Fibroblast of lung (primary cell): ENCODE data around the gene CDKN2AIP. TPM values are rescaled to one million over a fixed set of nuclear protein-coding genes. Genes with fewer than 3 reads are reported as not detected.
"Not testable (repeated sequence)": the region's sequence is repeated elsewhere in the genome, so short reads cannot be mapped to it uniquely, and the experiment has no call there.

Source experiments
- DNase-seq, 2 donors: peaks; one replicate each; pipeline versions ENCODE4 v3.0.0 to v3.0.0-alpha.2; 2010; ENCODE audit warnings: low read depth in 2 of 2
- H2AFZ ChIP-seq: 2 replicates; pipeline ENCODE4 v1.5.1; 2012; ENCODE audit warnings: low read length, control low read depth, inconsistent platforms
- H3K27ac ChIP-seq: 2 replicates; pipeline ENCODE4 v1.5.1; 2011; ENCODE audit warnings: low read length, control low read depth; ENCODE audit not compliant: insufficient read depth
- H3K27me3 ChIP-seq: 2 replicates; pipeline ENCODE4 v1.5.1; 2011; ENCODE audit warnings: mild to moderate bottlenecking, low read length; ENCODE audit not compliant: control insufficient read depth, insufficient read depth
- H3K36me3 ChIP-seq: 2 replicates; pipeline ENCODE4 v1.5.1; 2011; ENCODE audit warnings: low read length; ENCODE audit not compliant: control insufficient read depth, insufficient read depth
- H3K4me1 ChIP-seq: 2 replicates; pipeline ENCODE4 v1.5.1; 2011; ENCODE audit warnings: low read length; ENCODE audit not compliant: control insufficient read depth, insufficient read depth; ENCODE audit errors: extremely low read depth
- H3K4me2 ChIP-seq: 2 replicates; pipeline ENCODE4 v1.5.1; 2011; ENCODE audit warnings: low read length, control low read depth; ENCODE audit not compliant: insufficient read depth; ENCODE audit errors: extremely low read depth
- H3K4me3 ChIP-seq, 4 experiments: fragments of 200-600 bp in 1 of 4; sonication (generic) in 1 of 4; replicated peaks in 1 of 4; 2 replicates each; pipeline ENCODE4 v1.5.1; 2011 to 2016; ENCODE audit warnings: low read length in 4 of 4, low read depth in 3 of 4, mild to moderate bottlenecking in 3 of 4, control low read depth in 2 of 4, inconsistent platforms in 1 of 4, mixed read lengths in 1 of 4; ENCODE audit not compliant: insufficient read depth in 1 of 4; ENCODE audit errors: control extremely low read depth in 1 of 4
- H3K79me2 ChIP-seq: 2 replicates; pipeline ENCODE4 v1.5.1; 2012; ENCODE audit warnings: mild to moderate bottlenecking, low read length, inconsistent platforms; ENCODE audit not compliant: control insufficient read depth, insufficient read depth
- H3K9ac ChIP-seq: 2 replicates; pipeline ENCODE4 v1.5.1; 2011; ENCODE audit warnings: mild to moderate bottlenecking, low read length, control low read depth; ENCODE audit not compliant: insufficient read depth
- H3K9me3 ChIP-seq: 2 replicates; pipeline ENCODE4 v1.5.1; 2012; ENCODE audit warnings: low read depth, low read length; ENCODE audit not compliant: control insufficient read depth, insufficient read depth
- H4K20me1 ChIP-seq: 2 replicates; pipeline ENCODE4 v1.5.1; 2011; ENCODE audit warnings: low read length; ENCODE audit not compliant: control insufficient read depth, insufficient read depth; ENCODE audit errors: extremely low read depth
- CTCF ChIP-seq, 2 donors: IDR thresholded peaks in 1 of 2; conservative IDR thresholded peaks in 1 of 2; 1 replicate in 1 of 2; 2 replicates in 1 of 2; pipeline ENCODE4 v1.5.1; 2011 to 2012; ENCODE audit warnings: low read length in 2 of 2, control low read depth in 1 of 2, inconsistent platforms in 1 of 2, low read depth in 1 of 2, mild to moderate bottlenecking in 1 of 2
- EZH2 ChIP-seq: IDR thresholded peaks from 2 replicates; pipeline ENCODE4 v1.5.1; 2012; ENCODE audit warnings: low read length, control low read depth, mild to moderate bottlenecking; ENCODE audit errors: missing control alignments
- polyA plus RNA-seq, 2 donors: library from polyadenylated mRNA; depleted of rRNA in 1 of 2; stranded (reverse) in 1 of 2; unstranded in 1 of 2; fragments of >200 nt; gene quantifications; 2 replicates each; pipeline ENCODE4 v1.2.1, GENCODE V29; 2011 to 2012; ENCODE audit warnings: missing spikeins in 1 of 2
- total RNA-seq: library from RNA; depleted of rRNA; stranded (reverse); fragments of >200 nt; gene quantifications from 2 replicates; pipeline ENCODE4 v1.2.1, GENCODE V29; 2014

Gene CDKN2AIP
- total and polyA plus RNA-seq, 2 donors (not counting 1 experiment from before 2014, with no cell fraction given) = 15.4 to 20.5 TPM

GRCh38 chr4:183430994-183431347 lies 13.5 kb upstream of the CDKN2AIP start:
- H3K79me2 ChIP-seq = no peaks in the 10 kb centered on the region
- no peak overlapping the region for H3K27ac ChIP-seq
- no peaks in the 10 kb centered on the region for H3K36me3 ChIP-seq
- H3K4me1 ChIP-seq = no peaks in the 10 kb centered on the region
- no peak for DNase-seq
- H3K4me3 ChIP-seq = no peak overlapping the region
- peak overlapping the region; percentile 21 for H2AFZ ChIP-seq
- H3K4me2 ChIP-seq = no peak overlapping the region
- no peaks in the 10 kb centered on the region for H3K27me3 ChIP-seq
- H4K20me1 ChIP-seq = no peaks in the 10 kb centered on the region
- TF ChIP-seq CTCF (conservative IDR thresholded peaks at IDR 0.05 in 1 of 2, IDR thresholded peaks at IDR 0.05 in 1 of 2; ENCODE audit: low read depth in 1 of 2, low read length in 2 of 2) (no peak), EZH2 (no peak)
- no peaks in the 10 kb centered on the region for H3K9me3 ChIP-seq
- H3K9ac ChIP-seq = no peak overlapping the region

GRCh38 chr4:183431614-183432013 lies 12.8 kb upstream of the CDKN2AIP start:
- Histone ChIP-seq H2AFZ (no peak overlapping the region), H3K27ac (no peak overlapping the region), H3K79me2 (no peaks in the 10 kb centered on the region), H3K36me3 (no peaks in the 10 kb centered on the region), H3K27me3 (no peaks in the 10 kb centered on the region), H3K4me1 (no peaks in the 10 kb centered on the region), H4K20me1 (no peaks in the 10 kb centered on the region), H3K4me2 (no peak overlapping the region), H3K9ac (no peak overlapping the region), H3K4me3 (no peak overlapping the region), H3K9me3 (no peaks in the 10 kb centered on the region)
- no peak for TF ChIP-seq EZH2
- TF ChIP-seq CTCF (conservative IDR thresholded peaks at IDR 0.05 in 1 of 2, IDR thresholded peaks at IDR 0.05 in 1 of 2; ENCODE audit: low read depth in 1 of 2, low read length in 2 of 2) = no peak
- no peak for DNase-seq

- not testable (repeated sequence) for H3K4me1 ChIP-seq, H3K27ac ChIP-seq, H2AFZ ChIP-seq, H3K9ac ChIP-seq, H4K20me1 ChIP-seq, H3K79me2 ChIP-seq, H3K27me3 ChIP-seq, H3K36me3 ChIP-seq, H3K4me3 ChIP-seq, H3K4me2 ChIP-seq, H3K9me3 ChIP-seq, DNase-seq
Measured at GRCh38 chr4:183433183-183433582, 11.3 kb upstream of the CDKN2AIP start.
